GM12872 (cell line): Measurements from ENCODE around the gene SLC16A12.

ENCODE experiments used
- TF ChIP-seq, protein P1 (sequence below): IDR thresholded peaks from 3 replicates; pipeline ENCODE4 v1.5.1; 2011; ENCODE audit warnings: low read depth, mild to moderate bottlenecking, low read length, moderate library complexity; ENCODE audit not compliant: insufficient read depth

SLC16A12 gene

GRCh38 chr10:89531359-89531758 lies 4.0 kb downstream of the SLC16A12 start:
- TF ChIP-seq, protein P1, sequence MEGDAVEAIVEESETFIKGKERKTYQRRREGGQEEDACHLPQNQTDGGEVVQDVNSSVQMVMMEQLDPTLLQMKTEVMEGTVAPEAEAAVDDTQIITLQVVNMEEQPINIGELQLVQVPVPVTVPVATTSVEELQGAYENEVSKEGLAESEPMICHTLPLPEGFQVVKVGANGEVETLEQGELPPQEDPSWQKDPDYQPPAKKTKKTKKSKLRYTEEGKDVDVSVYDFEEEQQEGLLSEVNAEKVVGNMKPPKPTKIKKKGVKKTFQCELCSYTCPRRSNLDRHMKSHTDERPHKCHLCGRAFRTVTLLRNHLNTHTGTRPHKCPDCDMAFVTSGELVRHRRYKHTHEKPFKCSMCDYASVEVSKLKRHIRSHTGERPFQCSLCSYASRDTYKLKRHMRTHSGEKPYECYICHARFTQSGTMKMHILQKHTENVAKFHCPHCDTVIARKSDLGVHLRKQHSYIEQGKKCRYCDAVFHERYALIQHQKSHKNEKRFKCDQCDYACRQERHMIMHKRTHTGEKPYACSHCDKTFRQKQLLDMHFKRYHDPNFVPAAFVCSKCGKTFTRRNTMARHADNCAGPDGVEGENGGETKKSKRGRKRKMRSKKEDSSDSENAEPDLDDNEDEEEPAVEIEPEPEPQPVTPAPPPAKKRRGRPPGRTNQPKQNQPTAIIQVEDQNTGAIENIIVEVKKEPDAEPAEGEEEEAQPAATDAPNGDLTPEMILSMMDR = no peak

DNA sequence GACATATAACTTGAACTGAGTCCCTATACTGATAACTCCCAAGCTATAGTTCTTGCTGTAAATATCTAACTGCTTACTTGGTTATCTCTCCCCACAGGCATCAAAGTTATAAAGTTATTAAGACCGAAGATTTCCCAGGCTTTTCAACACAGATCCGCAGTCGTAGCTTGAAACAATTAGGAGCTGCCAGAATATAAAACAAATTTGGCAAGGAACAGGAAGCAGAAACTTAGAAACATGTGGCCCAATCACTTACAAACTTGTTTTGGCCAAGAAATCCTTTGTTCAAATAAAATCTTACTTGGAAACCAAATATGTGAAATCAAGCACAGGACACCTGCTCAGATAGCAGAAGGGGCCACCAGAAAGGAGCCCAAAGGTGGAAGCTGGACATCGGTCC lies 9.0 kb downstream of the SLC16A12 start:
- TF ChIP-seq, protein P1 = no peak

DNA sequence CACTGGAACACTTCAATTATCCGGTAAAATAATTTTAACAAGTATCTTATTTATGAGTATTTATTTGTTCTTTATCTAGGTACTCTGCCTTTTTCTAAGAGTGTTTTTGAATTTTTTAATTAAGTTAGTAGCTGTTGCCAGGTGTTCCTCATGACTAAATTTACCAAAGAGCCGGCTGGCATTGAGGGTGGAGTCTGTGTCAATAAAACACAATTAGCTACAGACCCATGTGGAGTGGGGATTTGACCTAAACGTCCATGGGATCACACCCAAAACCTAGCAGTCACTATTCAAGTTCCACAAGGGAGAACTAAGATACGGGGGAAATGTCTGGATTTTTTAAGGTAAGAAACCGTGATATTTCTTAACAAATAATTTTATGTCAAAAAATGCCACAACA lies 9.8 kb downstream of the SLC16A12 start:
- TF ChIP-seq, protein P1 = no peak

DNA sequence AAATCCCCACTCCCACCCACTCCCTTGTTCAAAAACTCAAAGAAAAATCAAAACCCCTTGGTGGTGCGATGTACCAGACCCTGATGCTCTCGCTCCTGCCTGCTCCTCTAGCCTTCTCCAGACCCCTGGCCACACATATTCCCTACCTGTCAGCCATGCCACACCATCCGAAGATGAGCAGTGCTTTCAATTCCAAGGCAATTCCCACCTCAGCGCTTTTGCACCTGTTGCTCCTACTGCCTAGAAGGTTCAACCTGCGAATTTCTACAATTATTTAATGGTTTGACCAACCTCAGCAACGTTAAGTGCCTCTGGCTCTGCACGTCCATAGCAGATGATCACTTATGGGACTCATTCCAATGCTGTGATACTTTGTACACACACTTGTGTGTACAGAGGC lies 11.1 kb downstream of the SLC16A12 start:
- TF ChIP-seq, protein P1 = no peak

- TF ChIP-seq, protein P1 = no peak
These were observed 12.1 kb downstream of the SLC16A12 start for GRCh38 chr10:89523274-89523673.

DNA sequence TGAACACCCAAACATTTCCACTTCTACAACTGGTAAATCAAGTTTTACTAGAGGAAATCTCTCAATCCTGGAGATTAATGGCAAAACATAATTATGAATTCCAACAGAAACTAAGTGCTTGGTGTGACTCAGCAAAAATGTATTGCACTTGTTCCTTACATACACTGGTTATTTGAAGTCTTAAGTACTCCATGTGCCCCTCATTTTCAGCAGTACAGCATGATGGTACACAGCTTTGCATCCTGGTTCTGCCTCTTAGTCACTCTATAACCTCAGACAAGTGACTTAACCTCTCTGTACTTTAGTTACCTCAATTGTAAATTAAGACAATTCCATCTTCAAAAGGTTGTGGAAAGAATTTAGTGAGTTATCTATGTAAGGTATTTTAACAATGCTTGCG lies 12.9 kb downstream of the SLC16A12 start:
- TF ChIP-seq, protein P1 = no peak

GRCh38 chr10:89521368-89521767 lies 14.0 kb downstream of the SLC16A12 start:
- TF ChIP-seq, protein P1 = no peak

DNA sequence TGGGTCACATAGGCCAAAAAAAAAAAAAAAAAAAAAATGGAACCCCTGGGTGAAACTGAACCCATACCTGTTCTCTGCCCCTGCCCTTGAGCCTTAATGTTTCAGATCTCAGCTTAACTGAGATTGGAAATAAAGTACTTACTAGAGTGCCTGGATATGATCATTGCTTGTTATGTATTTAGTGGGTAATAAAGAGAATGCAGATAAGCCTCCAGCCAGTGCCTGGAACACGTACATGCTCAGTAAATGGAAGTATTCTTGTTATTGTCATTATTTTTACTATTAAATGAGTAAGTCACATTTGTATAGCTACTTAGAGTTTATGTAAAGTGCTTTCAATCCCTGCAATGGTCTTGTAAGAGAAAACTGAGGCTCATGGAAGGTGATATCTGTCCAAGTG lies 14.7 kb downstream of the SLC16A12 start:
- TF ChIP-seq, protein P1 = no peak
